Upper lobe of left lung (tissue), 4 donors: ENCODE results near the gene MAP4K4.

Experiments
- CTCF ChIP-seq, 6 experiments: fragments of 450-650 bp in 4 of 6; fragments of 200-600 bp in 2 of 6; sonication (generic) in 2 of 6; IDR thresholded peaks; one replicate each; pipeline ENCODE4 v1.5.1; 2016 to 2019; ENCODE audit warnings: antibody characterized with exemption in 6 of 6
- EP300 ChIP-seq, 4 donors: sonication (generic); formaldehyde crosslinking; IDR thresholded peaks; one replicate each; pipeline ENCODE4 v1.5.1; 2017; ENCODE audit warnings: antibody characterized with exemption in 4 of 4, control low read depth in 2 of 4
- POLR2A ChIP-seq, 4 donors: fragments of 450-650 bp; IDR thresholded peaks; one replicate each; pipeline ENCODE4 v1.5.1; 2016 to 2017; ENCODE audit warnings: antibody characterized with exemption in 4 of 4, mild to moderate bottlenecking in 2 of 4

DNA sequence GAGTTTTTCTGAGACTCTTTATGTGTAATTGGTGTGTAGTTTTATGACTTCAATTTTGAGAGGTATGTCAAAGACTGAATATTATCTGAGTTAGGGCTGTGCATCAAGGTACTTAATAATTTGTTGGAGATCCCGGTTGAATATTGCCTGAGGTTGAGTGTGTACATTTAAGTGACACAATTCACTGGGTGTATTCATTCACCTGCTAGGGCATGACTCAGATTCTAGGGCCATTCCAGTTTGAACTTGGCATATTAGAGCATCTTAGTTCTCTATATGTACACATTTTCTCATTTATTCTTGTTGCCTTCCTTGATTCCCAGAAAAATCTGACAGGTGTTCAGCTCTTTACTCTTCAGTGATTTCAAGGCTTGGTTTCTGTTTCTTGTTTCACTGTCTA, 12.5 kb downstream of the MAP4K4 start:
- TF ChIP-seq POLR2A (IDR thresholded peaks at IDR 0.05) (no peak), CTCF (IDR thresholded peaks at IDR 0.05) (no peak), EP300 (IDR thresholded peaks at IDR 0.05) (no peak)
